K562 (cell line): Measurements from ENCODE around the gene TNFAIP8L2. TPM values are rescaled to one million over a fixed set of nuclear protein-coding genes. Genes with fewer than 3 reads are reported as not detected.

ENCODE experiments used
- CTCFL ChIP-seq: IDR thresholded peaks from 2 replicates; pipeline ENCODE4 v1.6.1; 2011; ENCODE audit warnings: borderline replicate concordance, low read depth, mild to moderate bottlenecking, moderate library complexity, low read length; ENCODE audit not compliant: insufficient read depth, poor library complexity, severe bottlenecking
- DIDO1 ChIP-seq: fragments of 450-650 bp; IDR thresholded peaks from 2 replicates; pipeline ENCODE4 v1.6.1; 2016; ENCODE audit warnings: low read depth, missing biosample characterization, missing genetic modification characterization
- HDAC6 ChIP-seq: IDR thresholded peaks from 2 replicates; pipeline ENCODE4 v1.6.1; 2012; ENCODE audit warnings: low read depth, mild to moderate bottlenecking, control low read depth, inconsistent platforms, low read length, moderate library complexity
- HMBOX1 ChIP-seq: sonication (generic); IDR thresholded peaks from 2 replicates; pipeline ENCODE4 v1.6.1; 2016
- MED1 ChIP-seq: sonication (generic); formaldehyde crosslinking; IDR thresholded peaks from 2 replicates; pipeline ENCODE4 v1.8.1; 2023; ENCODE audit warnings: missing genetic modification reagents, borderline replicate concordance
- NRF1 ChIP-seq, 2 experiments: fragments of 450-650 bp; IDR thresholded peaks in 1 of 2; conservative IDR thresholded peaks in 1 of 2; 2 replicates each; pipeline ENCODE4 v1.6.1; 2014; ENCODE audit warnings: mild to moderate bottlenecking in 2 of 2
- PHF21A ChIP-seq: fragments of 450-650 bp; IDR thresholded peaks from 2 replicates; pipeline ENCODE4 v1.6.1; 2017; ENCODE audit warnings: low read depth, borderline replicate concordance
- PHTF2 ChIP-seq: fragments of 250-450 bp; sonication (Bioruptor Pico); IDR thresholded peaks from 2 replicates; pipeline ENCODE4 v1.5.0; 2021; ENCODE audit warnings: mild to moderate bottlenecking
- TAF1 ChIP-seq: IDR thresholded peaks from 2 replicates; pipeline ENCODE4 v1.6.1; 2011; ENCODE audit warnings: mild to moderate bottlenecking, low read length, moderate library complexity; ENCODE audit not compliant: insufficient read depth, control insufficient read depth, severe bottlenecking; ENCODE audit errors: extremely low read depth
- TCF3 ChIP-seq: sonication (generic); formaldehyde crosslinking; IDR thresholded peaks from 2 replicates; pipeline ENCODE4 v1.4.0; 2020; ENCODE audit warnings: mild to moderate bottlenecking, missing genetic modification reagents
- TEAD1 ChIP-seq, 2 experiments: fragments of 450-650 bp in 1 of 2; sonication (generic) in 1 of 2; formaldehyde crosslinking; IDR thresholded peaks; 2 replicates each; pipeline versions ENCODE4 v1.4.0 to v1.8.0; 2020 to 2022; ENCODE audit warnings: mild to moderate bottlenecking in 2 of 2, missing genetic modification reagents in 1 of 2
- TEAD2 ChIP-seq: fragments of 450-650 bp; IDR thresholded peaks from 2 replicates; pipeline ENCODE4 v1.6.1; 2016; ENCODE audit warnings: missing genetic modification characterization, control low read depth, missing compliant biosample characterization
- ZFP1 ChIP-seq: fragments of 450-650 bp; formaldehyde crosslinking; IDR thresholded peaks from 2 replicates; pipeline ENCODE4 v1.4.0; 2020; ENCODE audit warnings: mild to moderate bottlenecking, mixed read lengths
- ZMIZ1 ChIP-seq, 2 experiments: fragments of 150-350 bp in 1 of 2; IDR thresholded peaks; 2 replicates each; pipeline ENCODE4 v1.6.1; 2012 to 2016; ENCODE audit warnings: low read depth in 2 of 2, low read length in 2 of 2, mild to moderate bottlenecking in 1 of 2, moderate library complexity in 1 of 2
- ZNF197 ChIP-seq: fragments of 200-800 bp; sonication (Bioruptor generic); IDR thresholded peaks from 2 replicates; pipeline ENCODE4 v1.6.1; 2016; ENCODE audit warnings: low read depth, missing genetic modification characterization, missing compliant biosample characterization
- ZNF253 ChIP-seq: fragments of 250-450 bp; sonication (Bioruptor Pico); conservative IDR thresholded peaks from 2 replicates; pipeline ENCODE4 v1.6.1; 2021; ENCODE audit warnings: mild to moderate bottlenecking
- polyA plus RNA-seq, 8 experiments: library from polyadenylated mRNA; depleted of rRNA in 4 of 8; stranded (reverse) in 5 of 8; unstranded in 3 of 8; fragments of >200 nt; fragmentation: Nextera tagmentation in 2 of 8; fragmentation: Illumina TruSeq in 1 of 8; extraction: Ambion mirVana in 2 of 8; extraction: Trizol in 1 of 8; gene quantifications; 2 replicates each; pipeline versions ENCODE4 v1.2.1 to v1.2.3, GENCODE V29; 2011 to 2014; ENCODE audit warnings: inconsistent platforms in 1 of 8, missing spikeins in 1 of 8
- total RNA-seq, 7 experiments: library from RNA; depleted of rRNA in 6 of 7; stranded (reverse); fragments of >200 nt in 6 of 7; fragmentation: Illumina TruSeq in 2 of 7; extraction: Trizol in 2 of 7; gene quantifications; 2 replicates each; pipeline versions ENCODE4 v1.2.1 to v1.2.3, GENCODE V29; 2011 to 2021; ENCODE audit warnings: low replicate concordance in 1 of 7

The TNFAIP8L2 gene
- total and polyA plus RNA-seq, 9 of the 15 experiments (the other 6 are each of a cell fraction or from before 2014, with no cell fraction given): 0.05 to 1.7 (median 0.52) TPM

GRCh38 chr1:151198254-151199127 lies 42.0 kb downstream of the TNFAIP8L2 start, which contains the start of gene PIP5K1A (continued):
- TF ChIP-seq ZMIZ1 (IDR thresholded peaks at IDR 0.05; ENCODE audit: low read depth in 2 of 2, low read length in 2 of 2) (no peak), ZFP1 (no peak), TEAD1 (CRISPR knock-in tag; IDR thresholded peaks at IDR 0.05) (no peak), HMBOX1 (no peak; the same call in 1 of the 2 replicates), MED1 (CRISPR knock-in tag) (no peak), ZNF197 (CRISPR knock-in tag) (no peak), TCF3 (CRISPR knock-in tag) (no peak; the same call in none of the 2 replicates), PHTF2 (no peak), PHF21A (no peak), ZNF253 (CRISPR knock-in tag) (no peak), NRF1 (conservative IDR thresholded peaks at IDR 0.05 in 1 of 2, IDR thresholded peaks at IDR 0.05 in 1 of 2) (peak; percentile 99), TAF1 (peak; percentile 65), CTCFL (no peak), TEAD2 (tag) (no peak), HDAC6 (no peak), DIDO1 (tag) (no peak)
